HG03469 (cell line): ENCODE results near the gene SMARCAL1.

Source experiments
- ATAC-seq: cut with Tn5 transposase; IDR thresholded peaks from one replicate; pipeline ENCODE4 v1.9.1; 2021; ENCODE audit warnings: mild to moderate bottlenecking, moderate library complexity, moderate number of reproducible peaks; ENCODE audit not compliant: unreplicated experiment

Gene SMARCAL1

GRCh38 chr2:216426166-216426777 is 14.0 kb downstream of the SMARCAL1 start:
- ATAC-seq = no peak

- no peak for ATAC-seq
Measured at GRCh38 chr2:216426938-216427337, 14.7 kb downstream of the SMARCAL1 start.

GRCh38 chr2:216428618-216429350 is 16.5 kb downstream of the SMARCAL1 start:
- no peak for ATAC-seq

GRCh38 chr2:216429428-216429827 is 17.1 kb downstream of the SMARCAL1 start:
- no peak for ATAC-seq

- ATAC-seq = no peak
Measured at GRCh38 chr2:216430811-216431530, 18.7 kb downstream of the SMARCAL1 start.

GRCh38 chr2:216431531-216431856 is 19.2 kb downstream of the SMARCAL1 start:
- ATAC-seq = no peak

GRCh38 chr2:216436383-216436782 is 24.1 kb downstream of the SMARCAL1 start:
- ATAC-seq = no peak

- ATAC-seq = no peak
Measured at GRCh38 chr2:216441308-216442010, 29.2 kb downstream of the SMARCAL1 start.

GRCh38 chr2:216445501-216445900 is 33.2 kb downstream of the SMARCAL1 start:
- ATAC-seq = no peak

- no peak for ATAC-seq
Measured at GRCh38 chr2:216446343-216446742, 34.1 kb downstream of the SMARCAL1 start.

GRCh38 chr2:216447293-216447692 is 35.0 kb downstream of the SMARCAL1 start:
- no peak for ATAC-seq

- ATAC-seq = no peak
Measured at GRCh38 chr2:216448829-216449228, 36.5 kb downstream of the SMARCAL1 start.

- ATAC-seq = no peak
Measured at GRCh38 chr2:216450346-216450745, 38.1 kb downstream of the SMARCAL1 start.

GRCh38 chr2:216450784-216451183 is 38.5 kb downstream of the SMARCAL1 start:
- ATAC-seq = no peak

- ATAC-seq = no peak
Measured at GRCh38 chr2:216453955-216454614, 41.8 kb downstream of the SMARCAL1 start.

GRCh38 chr2:216463148-216463547 is 50.9 kb downstream of the SMARCAL1 start:
- ATAC-seq = no peak

GRCh38 chr2:216464104-216464720 is 51.9 kb downstream of the SMARCAL1 start:
- no peak for ATAC-seq

GRCh38 chr2:216465579-216466195 is 53.4 kb downstream of the SMARCAL1 start:
- ATAC-seq = no peak

GRCh38 chr2:216467845-216468244 is 55.6 kb downstream of the SMARCAL1 start:
- ATAC-seq = no peak

- no peak for ATAC-seq
Measured at GRCh38 chr2:216469661-216470060, 57.4 kb downstream of the SMARCAL1 start.
